Measurements from ENCODE around the gene GCNT3. TPM values are rescaled to one million over a fixed set of nuclear protein-coding genes. Genes with fewer than 3 reads are reported as not detected.

GCNT3 gene
- total and polyA plus RNA-seq, 2 of the 8 experiments (the other 6 are each of a cell fraction or from before 2014, with no cell fraction given), result not detected

DNA sequence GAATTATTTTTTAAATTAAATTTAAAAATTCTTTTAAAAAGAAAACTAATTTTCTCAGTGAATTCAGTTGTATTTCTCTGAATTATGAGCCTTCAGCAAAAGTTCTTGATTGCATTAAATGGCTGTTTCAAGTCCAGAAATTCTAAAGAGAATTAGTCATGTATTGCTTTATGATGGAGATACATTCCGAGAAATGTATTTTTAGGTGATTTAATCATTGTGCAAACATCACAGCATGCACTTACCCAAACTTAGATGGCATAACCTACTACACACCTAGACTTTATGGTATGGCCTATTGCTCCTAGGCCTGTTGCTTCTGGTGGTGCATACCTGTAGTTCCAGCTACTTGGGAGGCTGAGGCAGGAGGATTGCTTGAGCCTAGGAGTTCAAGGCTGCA lies 44.3 kb upstream of the GCNT3 start:
- Histone ChIP-seq H3K23me2 (ENCODE audit: low read depth, low read length) (no peaks in the 10 kb centered on the region), H4K8ac (ENCODE audit: extremely low read depth, insufficient read depth, low read length) (no peak overlapping the region), H3K4me1 (replicated peaks in 1 of 4; ENCODE audit: control insufficient read depth in 3 of 4, insufficient read depth in 4 of 4, low read length in 3 of 4) (no peaks in the 10 kb centered on the region), H3K9me3 (ENCODE audit: insufficient read depth in 2 of 2, low read depth in 1 of 2, low read length in 1 of 2) (peaks cover 3 to 11% of the 10 kb centered on the region in 2 experiments; a peak in 3 of 4 replicates), H3K4ac (replicated peaks; ENCODE audit: insufficient read length, low read depth, low read length) (no peak overlapping the region), H3K79me1 (ENCODE audit: low read depth, low read length) (no peaks in the 10 kb centered on the region), H3K4me2 (ENCODE audit: insufficient read depth in 1 of 2, low read depth in 2 of 2, low read length in 2 of 2) (no peak overlapping the region), H2AK5ac (ENCODE audit: low read depth, low read length) (no peak overlapping the region), H2BK20ac (ENCODE audit: low read length) (no peak overlapping the region), H3K23ac (ENCODE audit: insufficient read length) (no peak overlapping the region), H2BK5ac (ENCODE audit: low read depth, low read length) (no peak overlapping the region), H3K4me3 (ENCODE audit: extremely low read depth in 1 of 4, insufficient read depth in 2 of 4, low read depth in 3 of 4, low read length in 4 of 4) (no peak overlapping the region), H2BK15ac (ENCODE audit: low read length) (no peak overlapping the region), H2BK12ac (ENCODE audit: low read depth, low read length) (no peak overlapping the region), H3K79me2 (ENCODE audit: control insufficient read depth in 1 of 2, insufficient read depth in 2 of 2, low read length in 2 of 2) (no peaks in the 10 kb centered on the region), H3K18ac (ENCODE audit: extremely low read depth, low read length) (no peak overlapping the region), H2AFZ (ENCODE audit: low read length) (no peak overlapping the region), H3K27ac (ENCODE audit: low read depth, low read length) (no peak overlapping the region), H2BK120ac (replicated peaks; ENCODE audit: low read depth, low read length) (no peak overlapping the region), H3K14ac (ENCODE audit: insufficient read length) (no peak overlapping the region), H3K56ac (replicated peaks; ENCODE audit: insufficient read length, low read depth, low read length) (no peak overlapping the region), H3K9ac (replicated peaks in 1 of 4; ENCODE audit: extremely low read depth in 1 of 4, low read depth in 3 of 4, low read length in 3 of 4) (no peak overlapping the region), H3K27me3 (replicated peaks in 1 of 4; ENCODE audit: control insufficient read depth in 3 of 4, extremely low read depth in 1 of 4, insufficient read depth in 3 of 4, low read length in 3 of 4) (no peaks in the 10 kb centered on the region), H3K36me3 (ENCODE audit: control insufficient read depth in 2 of 4, insufficient read depth in 4 of 4, low read length in 3 of 4) (no peaks in the 10 kb centered on the region), H4K91ac (replicated peaks; ENCODE audit: insufficient read length, low read length) (no peak overlapping the region), H4K20me1 (replicated peaks in 1 of 2; ENCODE audit: control insufficient read depth in 1 of 2, insufficient read depth in 2 of 2, low read length in 2 of 2) (no peaks in the 10 kb centered on the region), H4K5ac (ENCODE audit: insufficient read length, low read depth, low read length) (no peak overlapping the region)
- 80% methylated on average over 1 of the region's 1 CpG; no CpG with 5 or more reads in 1 of the 2 experiments for WGBS, 2 experiments (ENCODE audit: extremely low coverage in 1 of 2, insufficient coverage in 1 of 2, insufficient read length in 1 of 2, insufficient replicate concordance in 2 of 2, low coverage in 1 of 2, low lambda C conversion rate in 2 of 2, missing lambda C conversion rate in 1 of 2)
- CTCF ChIA-PET (ENCODE audit: partially characterized antibody), result interaction anchor here (0.6 to 1.1 kb wide), 5 partner anchors 16 to 58 kb away, joined by 3 to 4 read pairs (median 3); no protein-coding TSS in a partner anchor
- FAIRE-seq (no peak), DNase-seq (ENCODE audit: low read depth in 1 of 2, low spot score in 2 of 2) (no peak)
- POLR2A ChIA-PET (ENCODE audit: partially characterized antibody), result no interaction called here
- TF ChIP-seq CHD2 (IDR thresholded peaks at IDR 0.05; ENCODE audit: low read length) (no peak), TAF7 (optimal IDR thresholded peaks at IDR 0.05; ENCODE audit: borderline replicate concordance, low read depth, low read length) (no peak), SP1 (IDR thresholded peaks at IDR 0.05; ENCODE audit: low read depth, low read length) (no peak), POLR2A (IDR thresholded peaks at IDR 0.05; ENCODE audit: control extremely low read depth in 1 of 2, low read depth in 2 of 2, low read length in 2 of 2) (no peak), HDAC6 (IDR thresholded peaks at IDR 0.05; ENCODE audit: low read depth, low read length) (no peak), POU5F1 (IDR thresholded peaks at IDR 0.05; ENCODE audit: low read depth, low read length) (no peak), KDM4A (IDR thresholded peaks at IDR 0.05; ENCODE audit: low read depth, low read length, severe bottlenecking) (no peak), EGR1 (IDR thresholded peaks at IDR 0.05; ENCODE audit: borderline replicate concordance, low read depth, low read length) (no peak), CEBPB (IDR thresholded peaks at IDR 0.05; ENCODE audit: low read depth, low read length) (no peak), KDM5A (IDR thresholded peaks at IDR 0.05; ENCODE audit: low read length) (no peak), PHF8 (conservative IDR thresholded peaks at IDR 0.05; ENCODE audit: low read depth, low read length) (no peak), JUND (IDR thresholded peaks at IDR 0.05; ENCODE audit: low read length) (no peak), ASH2L (IDR thresholded peaks at IDR 0.05; ENCODE audit: low read length) (no peak), JUN (IDR thresholded peaks at IDR 0.05; ENCODE audit: low read depth, low read length) (no peak), SRF (IDR thresholded peaks at IDR 0.05; ENCODE audit: low read depth, low read length) (no peak)
- TF ChIP-seq, protein P1, sequence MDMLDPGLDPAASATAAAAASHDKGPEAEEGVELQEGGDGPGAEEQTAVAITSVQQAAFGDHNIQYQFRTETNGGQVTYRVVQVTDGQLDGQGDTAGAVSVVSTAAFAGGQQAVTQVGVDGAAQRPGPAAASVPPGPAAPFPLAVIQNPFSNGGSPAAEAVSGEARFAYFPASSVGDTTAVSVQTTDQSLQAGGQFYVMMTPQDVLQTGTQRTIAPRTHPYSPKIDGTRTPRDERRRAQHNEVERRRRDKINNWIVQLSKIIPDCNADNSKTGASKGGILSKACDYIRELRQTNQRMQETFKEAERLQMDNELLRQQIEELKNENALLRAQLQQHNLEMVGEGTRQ (IDR thresholded peaks at IDR 0.05; ENCODE audit: low read length), result no peak
